DOHH2 (cell line): ENCODE data around the gene CNTNAP2.

Experiments used
- EZH2phosphoT487 ChIP-seq: fragments of 200-600 bp; sonication (generic); IDR thresholded peaks from 2 replicates; pipeline ENCODE4 v1.6.1; 2017; ENCODE audit warnings: borderline replicate concordance, mild to moderate bottlenecking, antibody characterized with exemption, low read length, moderate library complexity, mixed read lengths
- TF ChIP-seq, protein P1 (sequence below): fragments of 200-600 bp; sonication (generic); IDR thresholded peaks from one replicate; pipeline ENCODE4 v1.5.1; 2014; ENCODE audit warnings: antibody characterized with exemption, mild to moderate bottlenecking, low read depth, low read length; ENCODE audit not compliant: poor library complexity, severe bottlenecking

DNA sequence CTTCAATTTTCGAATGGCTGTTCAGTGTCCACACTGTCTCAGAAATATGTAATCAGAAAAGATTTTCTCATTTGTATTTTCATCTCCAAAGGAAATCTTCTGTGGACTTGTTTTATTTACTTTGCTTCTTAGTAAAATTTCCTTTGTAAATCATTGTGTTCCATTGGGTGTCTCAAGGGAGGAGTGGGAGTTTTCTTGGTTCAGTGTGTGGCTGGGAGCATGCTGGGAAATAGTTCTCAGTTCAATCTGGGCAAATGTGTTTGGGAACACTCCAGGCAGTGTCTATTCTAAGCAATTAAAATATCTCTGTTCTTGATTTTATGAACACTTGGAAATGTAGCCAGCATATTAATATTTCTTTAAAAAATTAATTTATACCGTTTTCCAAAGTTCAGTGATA, 1019.8 kb downstream of the CNTNAP2 start:
- TF ChIP-seq, protein P1, sequence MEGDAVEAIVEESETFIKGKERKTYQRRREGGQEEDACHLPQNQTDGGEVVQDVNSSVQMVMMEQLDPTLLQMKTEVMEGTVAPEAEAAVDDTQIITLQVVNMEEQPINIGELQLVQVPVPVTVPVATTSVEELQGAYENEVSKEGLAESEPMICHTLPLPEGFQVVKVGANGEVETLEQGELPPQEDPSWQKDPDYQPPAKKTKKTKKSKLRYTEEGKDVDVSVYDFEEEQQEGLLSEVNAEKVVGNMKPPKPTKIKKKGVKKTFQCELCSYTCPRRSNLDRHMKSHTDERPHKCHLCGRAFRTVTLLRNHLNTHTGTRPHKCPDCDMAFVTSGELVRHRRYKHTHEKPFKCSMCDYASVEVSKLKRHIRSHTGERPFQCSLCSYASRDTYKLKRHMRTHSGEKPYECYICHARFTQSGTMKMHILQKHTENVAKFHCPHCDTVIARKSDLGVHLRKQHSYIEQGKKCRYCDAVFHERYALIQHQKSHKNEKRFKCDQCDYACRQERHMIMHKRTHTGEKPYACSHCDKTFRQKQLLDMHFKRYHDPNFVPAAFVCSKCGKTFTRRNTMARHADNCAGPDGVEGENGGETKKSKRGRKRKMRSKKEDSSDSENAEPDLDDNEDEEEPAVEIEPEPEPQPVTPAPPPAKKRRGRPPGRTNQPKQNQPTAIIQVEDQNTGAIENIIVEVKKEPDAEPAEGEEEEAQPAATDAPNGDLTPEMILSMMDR, result no peak
- no peak for TF ChIP-seq EZH2phosphoT487
